Measurements from ENCODE around the gene TMEM131.

The TMEM131 gene

GRCh38 chr2:97784953-97785352 is 210.8 kb downstream of the TMEM131 start:
- TF ChIP-seq CTCF (IDR thresholded peaks at IDR 0.05; ENCODE audit: control extremely low read depth, extremely low read depth, low read depth, missing control alignments), result no peak
- no peak for DNase-seq (ENCODE audit: extremely low spot score)
- POLR2A ChIA-PET, result no interaction called here
- CTCF ChIA-PET, result no interaction called here

- CTCF ChIA-PET, result no interaction called here
- DNase-seq (ENCODE audit: extremely low spot score), result no peak
- TF ChIP-seq CTCF (IDR thresholded peaks at IDR 0.05; ENCODE audit: control extremely low read depth, extremely low read depth, low read depth, missing control alignments), result no peak
- POLR2A ChIA-PET, result no interaction called here
These were observed 213.8 kb downstream of the TMEM131 start for GRCh38 chr2:97781981-97782380.

- DNase-seq (ENCODE audit: extremely low spot score), result no peak
- CTCF ChIA-PET, result interaction anchor here (0.8 to 4.0 kb wide), 3 partner anchors 12 to 69 kb away, joined by 3 to 20 read pairs (median 6); no protein-coding TSS in a partner anchor
- no peak for TF ChIP-seq CTCF (IDR thresholded peaks at IDR 0.05; ENCODE audit: control extremely low read depth, extremely low read depth, low read depth, missing control alignments)
- POLR2A ChIA-PET, result interaction anchor here (0.7 kb wide), 1 partner anchor 82 kb away, joined by 5 read pairs; no protein-coding TSS in a partner anchor
These were observed 216.6 kb downstream of the TMEM131 start for GRCh38 chr2:97779141-97779540.

GRCh38 chr2:97775074-97775473 is 220.7 kb downstream of the TMEM131 start:
- POLR2A ChIA-PET, result interaction anchor here (0.7 kb wide), 1 partner anchor 252 kb away, joined by 3 read pairs; no protein-coding TSS in a partner anchor
- TF ChIP-seq CTCF (IDR thresholded peaks at IDR 0.05; ENCODE audit: control extremely low read depth, extremely low read depth, low read depth, missing control alignments), result no peak
- DNase-seq (ENCODE audit: extremely low spot score), result no peak
- CTCF ChIA-PET, result interaction anchor here (0.9 to 4.0 kb wide), 8 partner anchors 8 to 403 kb away, joined by 3 to 20 read pairs (median 6); no protein-coding TSS in a partner anchor

GRCh38 chr2:97774425-97774824 is 221.3 kb downstream of the TMEM131 start:
- POLR2A ChIA-PET, result interaction anchor here (0.7 kb wide), 1 partner anchor 252 kb away, joined by 3 read pairs; no protein-coding TSS in a partner anchor

GRCh38 chr2:97770445-97770844 is 225.3 kb downstream of the TMEM131 start:
- CTCF ChIA-PET, result interaction anchor here (1.3 to 5.1 kb wide), 2 partner anchors 28 to 29 kb away, joined by 4 to 26 read pairs; no protein-coding TSS in a partner anchor
- TF ChIP-seq CTCF (IDR thresholded peaks at IDR 0.05; ENCODE audit: control extremely low read depth, extremely low read depth, low read depth, missing control alignments), result no peak
- DNase-seq (ENCODE audit: extremely low spot score), result no peak
- POLR2A ChIA-PET, result no interaction called here

More at GRCh38 chr2:97774425-97774824, 221.3 kb downstream of the TMEM131 start:
- CTCF ChIA-PET, result interaction anchor here (0.9 to 2.0 kb wide), 9 partner anchors 9 to 404 kb away, joined by 3 to 15 read pairs (median 5); no protein-coding TSS in a partner anchor
- peak; percentile 34 for TF ChIP-seq CTCF (IDR thresholded peaks at IDR 0.05; ENCODE audit: control extremely low read depth, extremely low read depth, low read depth, missing control alignments)
- no peak for DNase-seq (ENCODE audit: extremely low spot score)

All from GM10248 (cell line).